Esophagus muscularis mucosa (tissue), 4 donors: ENCODE data around the gene OTX1. TPM values are rescaled to one million over a fixed set of nuclear protein-coding genes. Genes with fewer than 3 reads are reported as not detected.

ENCODE experiments used
- DNase-seq: peaks from one replicate; pipeline ENCODE4 v3.0.0-alpha.2; 2017; ENCODE audit errors: extremely low spot score
- H3K27ac ChIP-seq, 4 donors: fragments of 200-600 bp; sonication (generic); replicated peaks in 1 of 4; 1 replicate in 3 of 4; 2 replicates in 1 of 4; pipeline ENCODE4 v1.5.1; 2016 to 2019; ENCODE audit warnings: mild to moderate bottlenecking in 1 of 4
- H3K27me3 ChIP-seq, 4 donors: fragments of 200-600 bp; sonication (generic); one replicate each; pipeline versions ENCODE4 v1.5.1 to v1.6.0; 2016 to 2019
- H3K36me3 ChIP-seq, 4 donors: fragments of 200-600 bp; sonication (generic); one replicate each; pipeline ENCODE4 v1.5.1; 2016 to 2019
- H3K4me1 ChIP-seq, 4 donors: fragments of 200-600 bp; sonication (generic); one replicate each; pipeline ENCODE4 v1.5.1; 2016 to 2019
- H3K4me3 ChIP-seq, 4 donors: fragments of 200-600 bp; sonication (generic); 1 replicate in 2 of 4; 2 replicates in 2 of 4; pipeline ENCODE4 v1.5.1; 2016 to 2019; ENCODE audit warnings: mild to moderate bottlenecking in 4 of 4, moderate library complexity in 1 of 4
- H3K9me3 ChIP-seq, 4 donors: fragments of 200-600 bp; sonication (generic); 1 replicate in 3 of 4; 2 replicates in 1 of 4; pipeline ENCODE4 v1.5.1; 2016 to 2019
- EP300 ChIP-seq: sonication (generic); formaldehyde crosslinking; IDR thresholded peaks from one replicate; pipeline ENCODE4 v1.6.1; 2017; ENCODE audit warnings: antibody characterized with exemption
- POLR2A ChIP-seq: fragments of 450-650 bp; IDR thresholded peaks from one replicate; pipeline ENCODE4 v1.6.1; 2017; ENCODE audit warnings: antibody characterized with exemption, moderate library complexity, mild to moderate bottlenecking, low read depth
- POLR2AphosphoS5 ChIP-seq, 2 donors: sonication (generic); formaldehyde crosslinking; IDR thresholded peaks; one replicate each; pipeline ENCODE4 v1.6.1; 2017; ENCODE audit warnings: antibody characterized with exemption in 2 of 2
- WGBS: methylation state at CpG from one replicate; pipeline ENCODE4 v1.1.5; 2018; 5-methylcytosine and 5-hydroxymethylcytosine counted together
- intact Hi-C: fragments of 100-400 bp; cut with DNase I; formaldehyde crosslinking; loops from one replicate; pipeline ENCODE4 v1.15.1; 2023
- total RNA-seq, 4 donors: library from RNA; depleted of rRNA; stranded (reverse); fragments of >200 nt; gene quantifications; one replicate each; pipeline versions ENCODE4 v1.1.0 to v1.2.1, GENCODE V29; 2016
- TF ChIP-seq, protein P1 (sequence below), 3 experiments: fragments of 200-600 bp in 2 of 3; fragments of 450-650 bp in 1 of 3; sonication (generic) in 2 of 3; IDR thresholded peaks; one replicate each; pipeline ENCODE4 v1.5.1; 2017 to 2019; ENCODE audit warnings: antibody characterized with exemption in 3 of 3, mild to moderate bottlenecking in 2 of 3, moderate library complexity in 1 of 3

The OTX1 gene
- total RNA-seq, 4 donors from 2014 or later = 0.26 TPM; not detected in 3

- Histone ChIP-seq H3K27ac (no peak overlapping the region), H3K4me3 (no peak overlapping the region), H3K36me3 (peaks cover 0 to 26% (median 2%) of the 10 kb centered on the region in 4 donors), H3K27me3 (no peaks in the 10 kb centered on the region), H3K9me3 (no peaks in the 10 kb centered on the region), H3K4me1 (no peaks in the 10 kb centered on the region)
- TF ChIP-seq POLR2A (no peak), POLR2AphosphoS5 (IDR thresholded peaks at IDR 0.05) (no peak), EP300 (no peak)
- TF ChIP-seq, protein P1, sequence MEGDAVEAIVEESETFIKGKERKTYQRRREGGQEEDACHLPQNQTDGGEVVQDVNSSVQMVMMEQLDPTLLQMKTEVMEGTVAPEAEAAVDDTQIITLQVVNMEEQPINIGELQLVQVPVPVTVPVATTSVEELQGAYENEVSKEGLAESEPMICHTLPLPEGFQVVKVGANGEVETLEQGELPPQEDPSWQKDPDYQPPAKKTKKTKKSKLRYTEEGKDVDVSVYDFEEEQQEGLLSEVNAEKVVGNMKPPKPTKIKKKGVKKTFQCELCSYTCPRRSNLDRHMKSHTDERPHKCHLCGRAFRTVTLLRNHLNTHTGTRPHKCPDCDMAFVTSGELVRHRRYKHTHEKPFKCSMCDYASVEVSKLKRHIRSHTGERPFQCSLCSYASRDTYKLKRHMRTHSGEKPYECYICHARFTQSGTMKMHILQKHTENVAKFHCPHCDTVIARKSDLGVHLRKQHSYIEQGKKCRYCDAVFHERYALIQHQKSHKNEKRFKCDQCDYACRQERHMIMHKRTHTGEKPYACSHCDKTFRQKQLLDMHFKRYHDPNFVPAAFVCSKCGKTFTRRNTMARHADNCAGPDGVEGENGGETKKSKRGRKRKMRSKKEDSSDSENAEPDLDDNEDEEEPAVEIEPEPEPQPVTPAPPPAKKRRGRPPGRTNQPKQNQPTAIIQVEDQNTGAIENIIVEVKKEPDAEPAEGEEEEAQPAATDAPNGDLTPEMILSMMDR (IDR thresholded peaks at IDR 0.05) = no peak
- intact Hi-C loops = no loop called here
- 100% methylated on average over 1 of the region's 1 CpG for WGBS
- DNase-seq = no peak
Observed at GRCh38 chr2:63008838-63009237, 41.8 kb upstream of the OTX1 start.

- no peaks in the 10 kb centered on the region for H3K9me3 ChIP-seq
Observed at GRCh38 chr2:63009490-63009889, 41.1 kb upstream of the OTX1 start.

GRCh38 chr2:63012541-63012940 is 38.1 kb upstream of the OTX1 start:
- H3K4me3 ChIP-seq = no peak overlapping the region
- H3K27me3 ChIP-seq = no peaks in the 10 kb centered on the region
- TF ChIP-seq POLR2A (no peak), EP300 (no peak), POLR2AphosphoS5 (IDR thresholded peaks at IDR 0.05) (no peak)
- TF ChIP-seq, protein P1 (IDR thresholded peaks at IDR 0.05) = no peak
- no peaks in the 10 kb centered on the region for H3K4me1 ChIP-seq
- peaks cover 0 to 44% (median 5%) of the 10 kb centered on the region in 4 donors for H3K36me3 ChIP-seq
- no peaks in the 10 kb centered on the region for H3K9me3 ChIP-seq
- intact Hi-C loops = no loop called here
- DNase-seq = no peak
- H3K27ac ChIP-seq = no peak overlapping the region
- 86% methylated on average over 1 of the region's 1 CpG for WGBS

More at GRCh38 chr2:63009490-63009889, 41.1 kb upstream of the OTX1 start:
- DNase-seq = no peak
- peaks cover 0 to 32% (median 2%) of the 10 kb centered on the region in 4 donors for H3K36me3 ChIP-seq
- no peak for TF ChIP-seq POLR2A
- TF ChIP-seq POLR2AphosphoS5 (IDR thresholded peaks at IDR 0.05) = no peak
- TF ChIP-seq EP300 = no peak
- TF ChIP-seq, protein P1 (IDR thresholded peaks at IDR 0.05) = no peak
- no peaks in the 10 kb centered on the region for H3K4me1 ChIP-seq
- no peak overlapping the region for H3K4me3 ChIP-seq
- H3K27ac ChIP-seq = no peak overlapping the region
- H3K27me3 ChIP-seq = no peaks in the 10 kb centered on the region
- intact Hi-C loops = no loop called here

DNA sequence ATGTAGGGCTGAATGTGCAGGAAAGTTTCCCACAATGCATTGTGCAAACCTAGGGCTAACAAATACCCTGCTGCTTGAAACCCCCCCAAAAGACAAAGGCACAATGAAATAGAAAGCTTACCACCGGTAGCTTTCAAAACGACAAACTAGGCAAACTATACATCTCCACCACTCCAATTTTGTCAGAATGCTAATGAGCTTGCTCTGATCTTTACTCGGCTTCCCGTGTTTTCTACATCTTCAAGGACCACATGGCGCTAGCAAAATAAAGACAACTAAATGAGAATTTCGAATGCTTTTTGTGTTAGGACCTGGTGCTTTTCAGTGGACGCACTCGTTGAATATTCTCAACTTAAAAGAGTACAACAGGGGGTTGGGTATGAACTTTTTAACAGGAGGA is 37.2 kb upstream of the OTX1 start:
- DNase-seq = no peak
- H3K27ac ChIP-seq = no peak overlapping the region
- no peaks in the 10 kb centered on the region for H3K9me3 ChIP-seq
- peaks cover 0 to 44% (median 5%) of the 10 kb centered on the region in 4 donors for H3K36me3 ChIP-seq
- intact Hi-C loops = no loop called here
- no peak overlapping the region for H3K4me3 ChIP-seq
- H3K4me1 ChIP-seq = no peaks in the 10 kb centered on the region
- TF ChIP-seq EP300 (no peak), POLR2A (no peak), POLR2AphosphoS5 (IDR thresholded peaks at IDR 0.05) (no peak)
- TF ChIP-seq, protein P1 (IDR thresholded peaks at IDR 0.05) = no peak
- H3K27me3 ChIP-seq = no peaks in the 10 kb centered on the region
- 91% methylated on average over 8 of the region's 8 CpGs for whole genome bisulfite sequencing

GRCh38 chr2:63015389-63015788 is 35.2 kb upstream of the OTX1 start:
- WGBS = 96% methylated on average over 3 of the region's 3 CpGs
- H3K9me3 ChIP-seq = no peaks in the 10 kb centered on the region

More at GRCh38 chr2:63015389-63015788, 35.2 kb upstream of the OTX1 start:
- H3K27ac ChIP-seq = no peak overlapping the region
- no peak for TF ChIP-seq POLR2A
- TF ChIP-seq EP300 = no peak
- TF ChIP-seq POLR2AphosphoS5 (IDR thresholded peaks at IDR 0.05) = no peak
- TF ChIP-seq, protein P1 (IDR thresholded peaks at IDR 0.05) = no peak
- intact Hi-C loops = no loop called here
- no peak overlapping the region for H3K4me3 ChIP-seq
- no peaks in the 10 kb centered on the region for H3K4me1 ChIP-seq
- peaks cover 0 to 44% (median 8%) of the 10 kb centered on the region in 4 donors for H3K36me3 ChIP-seq
- H3K27me3 ChIP-seq = no peaks in the 10 kb centered on the region
- DNase-seq = no peak
